GM21737 (cell line): ENCODE data around the gene GOLGA8S.
"Not testable (repeated sequence)": the region's sequence is repeated elsewhere in the genome, so short reads cannot be mapped to it uniquely, and the experiment has no call there.

ENCODE experiments used
- ATAC-seq: cut with Tn5 transposase; IDR thresholded peaks from one replicate; pipeline ENCODE4 v1.9.1; 2021; ENCODE audit warnings: mild to moderate bottlenecking, moderate library complexity; ENCODE audit not compliant: unreplicated experiment

Gene GOLGA8S

GRCh38 chr15:23397779-23398178, 43.2 kb downstream of the GOLGA8S start:
- ATAC-seq, result no peak

DNA sequence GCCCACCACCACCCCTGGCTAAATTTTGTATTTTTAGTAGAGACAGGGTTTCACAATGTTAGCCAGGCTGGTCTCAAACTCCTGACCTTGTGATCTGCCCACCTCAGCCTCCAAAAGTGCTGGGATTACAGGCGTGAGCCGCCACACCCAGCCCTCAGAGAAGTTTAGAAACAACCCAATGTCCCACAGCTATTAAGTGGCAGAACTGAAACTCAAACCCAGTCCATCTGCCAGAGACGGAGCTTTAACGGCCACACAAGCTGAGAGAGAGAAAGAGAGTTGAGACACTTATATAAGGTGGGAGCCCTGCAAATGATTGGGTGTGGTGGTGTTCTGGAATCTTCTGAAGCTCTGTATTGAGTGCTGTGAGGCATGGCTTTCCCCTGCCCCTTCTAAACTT, 43.8 kb downstream of the GOLGA8S start:
- ATAC-seq, result not testable (repeated sequence)

- not testable (repeated sequence) for ATAC-seq
These were observed 44.7 kb downstream of the GOLGA8S start for GRCh38 chr15:23399207-23399606.

GRCh38 chr15:23401627-23402026, 47.1 kb downstream of the GOLGA8S start:
- no peak for ATAC-seq

DNA sequence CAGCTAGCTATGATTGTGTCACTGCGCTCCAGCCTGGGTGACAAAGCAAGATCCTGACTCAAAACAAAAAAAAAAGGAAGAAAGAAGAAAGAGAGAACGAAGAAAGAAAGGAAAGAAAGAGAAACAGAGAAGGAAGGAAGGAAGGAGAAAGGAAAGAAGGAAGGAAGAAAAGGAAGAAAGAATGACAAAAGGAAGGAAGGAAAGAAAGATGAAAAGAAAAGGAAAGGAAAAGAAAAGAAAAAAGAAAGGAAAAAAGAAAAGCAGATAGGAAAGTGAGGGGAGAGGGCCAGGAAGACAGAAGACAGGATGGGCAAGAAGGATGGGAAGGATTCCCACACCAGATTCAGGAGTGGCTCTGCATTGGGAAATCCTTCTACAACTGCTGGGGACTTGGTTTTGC, 47.6 kb downstream of the GOLGA8S start:
- no peak for ATAC-seq

DNA sequence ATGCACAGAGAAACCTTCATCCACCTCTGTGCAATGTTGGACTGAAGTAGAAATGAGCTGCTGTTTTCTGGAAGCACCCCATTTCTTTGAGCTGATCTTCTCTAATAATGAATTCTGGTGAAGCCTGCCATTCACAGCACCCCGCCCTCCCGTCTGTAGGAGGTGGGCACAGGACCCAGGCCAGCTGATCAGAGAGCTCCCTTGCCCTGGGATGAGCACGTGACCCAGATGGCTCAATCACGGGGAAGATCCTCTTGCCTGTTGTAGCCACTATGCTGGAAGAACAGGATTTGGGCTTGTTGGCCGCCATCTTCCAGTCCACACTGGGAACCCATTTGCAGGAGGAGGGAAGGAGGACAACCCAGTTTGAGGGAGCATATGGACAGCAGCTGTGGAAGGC, 48.0 kb downstream of the GOLGA8S start:
- ATAC-seq, result no peak

- no peak for ATAC-seq
These were observed 49.0 kb downstream of the GOLGA8S start for GRCh38 chr15:23403550-23403949.

DNA sequence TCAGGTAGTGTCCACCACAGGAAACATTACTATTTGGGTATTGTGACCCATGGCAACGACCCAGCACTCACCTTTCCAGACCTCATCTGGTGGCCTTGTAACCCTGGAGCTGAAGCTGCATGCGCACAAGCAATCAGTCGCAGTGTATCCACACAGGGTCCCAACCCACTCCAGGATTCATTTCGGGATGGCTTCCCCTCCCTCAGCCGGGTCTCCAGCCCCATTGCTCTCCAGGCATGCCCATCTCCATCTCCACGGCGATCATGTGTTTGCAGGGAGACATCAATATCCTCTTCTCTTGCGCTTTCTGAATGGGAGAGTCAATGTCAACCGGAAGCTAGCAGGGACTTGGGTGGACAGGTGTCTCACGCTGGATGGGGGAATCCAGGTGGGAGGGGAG, 57.3 kb downstream of the GOLGA8S start:
- ATAC-seq, result no peak

- ATAC-seq, result not testable (repeated sequence)
These were observed 58.5 kb downstream of the GOLGA8S start for GRCh38 chr15:23412881-23413600.
